NCI-H1436 treated with DMSO at 0.1 percent for 48 hours (cell line): ENCODE measurements around the gene SLC8A1.

Experiments used
- DNase-seq: peaks from one replicate; lab custom pipeline; 2025; lab: John Stamatoyannopoulos, UW

Gene SLC8A1

DNA sequence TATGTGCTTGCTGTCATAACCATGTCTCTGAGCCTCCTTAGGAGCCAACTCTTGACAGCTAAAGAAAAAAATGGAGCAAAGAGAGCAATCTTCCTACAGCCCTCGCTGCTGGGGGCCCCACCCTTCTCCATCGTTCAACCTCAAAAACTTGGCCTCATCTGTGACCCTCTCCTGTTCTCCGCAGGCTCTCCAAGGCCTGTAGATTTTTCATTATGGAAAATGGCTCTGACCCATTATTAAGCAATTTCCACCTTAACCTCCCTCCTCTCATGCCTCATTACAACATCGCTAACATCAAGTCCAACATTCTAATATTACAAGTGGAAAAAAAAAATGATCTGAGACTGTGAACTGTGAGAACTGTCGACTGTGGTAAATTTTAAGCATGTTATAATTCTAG lies 98.7 kb downstream of the SLC8A1 start:
- DNase-seq, result no peak

DNA sequence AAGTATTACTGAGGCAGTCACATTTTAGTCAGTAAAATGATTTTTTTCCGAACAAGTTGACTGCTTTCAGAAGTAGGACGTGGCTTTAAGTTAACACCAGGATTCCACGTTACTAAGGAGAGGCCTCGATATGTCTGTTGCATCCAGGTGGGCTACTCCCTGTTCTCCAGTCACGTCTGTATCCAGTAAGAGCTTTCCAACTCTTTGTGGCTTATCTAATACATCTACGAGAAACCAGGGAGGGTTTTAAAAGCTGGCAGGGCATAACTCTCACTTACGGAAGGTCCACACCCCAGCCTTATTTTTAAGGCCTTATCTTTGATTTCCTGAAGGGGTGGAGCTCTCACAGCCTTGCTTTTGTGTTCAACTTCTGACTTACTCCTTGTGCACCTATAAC lies 99.2 kb downstream of the SLC8A1 start:
- no peak for DNase-seq

DNA sequence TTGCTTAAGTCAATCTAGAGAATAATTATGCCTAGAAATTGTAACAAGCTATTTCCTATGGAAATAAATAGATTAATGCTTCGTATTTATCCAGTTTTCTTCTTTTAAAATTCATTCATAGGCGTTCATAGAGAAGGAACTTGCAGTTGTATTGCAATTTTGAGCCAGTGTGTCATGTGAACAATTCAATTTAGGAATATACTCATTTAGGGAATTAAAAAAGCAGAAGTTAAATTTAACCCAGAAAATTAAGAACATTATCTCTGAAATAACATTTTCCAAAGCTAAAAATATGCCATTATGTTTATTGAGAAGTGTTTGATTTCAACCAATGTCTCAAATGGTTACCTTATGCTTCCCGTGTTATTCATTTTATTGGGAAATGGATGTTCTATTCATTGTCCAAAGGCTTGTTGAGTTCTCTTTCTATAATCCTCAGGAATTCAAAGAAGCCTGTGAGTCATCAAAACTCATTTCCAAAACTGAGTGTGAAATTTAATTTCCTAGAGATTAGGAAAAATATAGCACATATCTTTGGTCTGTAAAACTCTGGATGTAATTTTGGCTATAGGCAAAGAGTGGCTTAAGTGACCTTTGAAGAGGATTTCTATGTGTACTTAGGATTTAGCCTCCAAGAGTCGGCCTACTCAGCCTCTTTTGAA lies 99.7 kb downstream of the SLC8A1 start:
- no peak for DNase-seq

DNA sequence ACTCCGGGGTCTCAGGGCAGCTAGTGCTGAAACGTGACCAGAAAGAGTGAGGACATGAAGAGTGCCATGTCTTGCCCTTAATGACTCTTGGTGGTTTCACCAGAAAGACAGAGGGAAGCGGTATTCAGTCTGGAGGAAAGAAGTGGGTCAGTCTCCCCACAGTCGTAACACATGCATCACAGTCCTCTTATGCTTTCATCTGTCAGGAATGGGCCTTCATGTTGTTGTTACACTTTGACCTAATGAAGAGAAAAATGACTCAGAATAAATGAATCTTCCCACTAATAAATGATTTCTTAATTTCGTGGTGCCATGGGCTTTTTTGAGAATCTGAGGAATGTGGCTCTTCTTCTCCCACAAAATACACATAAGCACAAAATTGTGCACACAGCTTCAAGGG lies 103.2 kb downstream of the SLC8A1 start:
- no peak for DNase-seq

DNA sequence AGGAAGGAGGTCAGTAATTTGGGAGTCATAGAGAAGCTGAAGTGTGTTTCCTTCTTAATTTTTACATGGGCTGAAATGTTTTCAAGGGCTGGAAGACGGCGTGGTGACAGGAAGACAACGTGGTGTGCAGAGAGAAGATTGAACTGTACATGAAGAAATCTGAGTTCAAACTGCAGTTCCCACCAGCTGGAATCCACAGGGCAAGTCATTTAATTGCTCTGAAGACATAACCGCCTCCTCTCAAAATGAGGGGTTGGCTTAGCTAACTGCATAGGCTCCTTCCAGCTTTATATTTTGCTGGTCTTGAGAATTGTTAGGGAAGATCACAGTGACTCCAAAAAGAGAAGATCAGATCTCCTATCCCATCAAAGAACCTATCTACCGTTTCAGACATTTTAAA lies 103.9 kb downstream of the SLC8A1 start:
- DNase-seq, result no peak

DNA sequence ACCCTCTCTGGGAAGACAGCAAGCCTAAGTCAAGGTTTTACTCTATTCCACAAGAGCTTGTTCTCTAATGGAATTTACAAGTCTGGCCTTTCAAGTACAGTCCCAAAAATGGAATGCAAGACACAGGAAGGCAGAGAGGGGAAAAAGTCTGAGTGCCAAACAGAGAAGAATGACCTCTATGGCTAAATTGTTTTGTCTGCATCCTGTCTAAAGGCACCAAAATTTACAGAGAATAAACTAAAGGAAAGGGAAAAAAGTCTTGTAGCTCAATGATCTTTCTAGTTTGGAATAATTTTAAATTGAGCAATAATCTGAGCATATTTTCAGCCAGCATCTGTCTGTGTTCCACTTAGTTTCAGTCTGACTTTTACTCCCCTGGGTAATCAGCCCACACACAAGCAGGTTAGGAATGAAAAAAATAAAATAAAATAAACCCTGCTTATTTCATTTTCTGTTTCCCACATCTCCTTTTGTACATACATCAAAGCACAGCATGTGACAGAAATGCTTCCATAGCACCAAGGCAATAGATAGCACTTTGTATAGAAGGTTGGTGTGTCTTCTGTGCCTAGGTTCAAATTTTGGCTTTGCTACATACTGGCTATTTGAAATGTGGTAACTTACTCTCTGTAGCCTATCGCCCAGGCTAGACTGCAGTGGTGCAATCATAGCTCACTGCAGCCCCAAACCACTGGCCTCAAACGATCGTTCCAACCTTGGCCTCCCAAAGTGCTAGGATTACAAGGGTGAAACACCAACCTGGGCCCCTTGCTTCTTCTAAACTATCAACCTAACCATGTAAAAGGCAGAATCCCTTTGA lies 105.1 kb downstream of the SLC8A1 start:
- DNase-seq, result no peak

DNA sequence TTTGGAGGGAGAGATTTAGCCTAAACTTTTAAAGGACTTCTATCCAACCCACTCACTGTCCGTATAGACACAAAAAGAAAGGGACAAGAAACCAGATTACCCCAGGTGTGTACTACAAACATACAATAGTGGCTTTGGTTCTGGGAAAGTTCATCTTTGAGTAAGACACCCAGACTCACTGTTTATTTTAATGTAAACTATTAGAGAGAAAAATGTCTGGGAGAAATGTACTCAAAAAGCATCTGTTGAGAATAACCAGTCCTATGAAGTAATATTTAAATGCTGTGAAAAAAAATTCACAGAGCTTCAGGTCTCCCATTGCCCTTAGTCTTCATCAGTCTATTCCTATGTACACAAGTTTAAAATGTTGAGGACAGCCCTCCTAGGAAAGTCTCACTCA lies 107.5 kb downstream of the SLC8A1 start:
- no peak for DNase-seq

DNA sequence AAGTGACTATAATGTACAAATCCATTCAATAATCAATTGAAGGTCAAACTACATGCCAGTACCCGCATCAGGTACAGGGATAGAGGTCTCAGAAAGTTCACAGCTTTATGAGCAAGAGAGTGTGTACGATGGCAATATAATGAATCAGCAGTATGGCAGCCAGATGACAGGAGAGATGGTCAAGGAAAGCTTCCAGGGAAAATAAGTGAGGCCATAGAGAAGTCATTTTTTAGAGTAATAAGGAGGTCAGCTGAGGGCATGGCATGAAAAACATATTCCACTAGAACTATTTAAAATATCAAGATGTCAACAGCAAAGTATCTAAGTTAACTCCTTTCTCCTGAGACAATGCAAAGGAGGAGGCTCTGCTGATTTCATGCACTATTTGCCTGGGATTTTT lies 108.0 kb downstream of the SLC8A1 start:
- no peak for DNase-seq

DNA sequence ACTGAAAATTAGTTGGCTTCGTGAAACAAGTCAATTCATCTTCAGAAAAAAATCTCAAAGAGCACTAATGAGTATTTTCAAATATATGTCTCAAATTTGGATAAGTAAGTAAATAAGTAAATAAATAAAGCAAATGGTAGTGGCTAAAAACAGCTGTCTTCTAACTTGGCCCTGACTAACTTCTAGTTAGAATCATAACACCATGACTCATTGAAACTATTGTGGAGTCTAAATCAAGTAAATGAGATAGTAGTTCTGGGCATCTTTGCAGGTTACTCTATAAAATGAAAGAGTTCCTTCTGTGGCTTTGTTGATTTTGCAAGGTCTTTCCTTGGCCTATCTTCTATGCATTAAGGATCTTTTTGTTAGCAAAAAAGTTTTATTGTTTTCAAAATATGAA lies 110.7 kb downstream of the SLC8A1 start:
- no peak for DNase-seq

DNA sequence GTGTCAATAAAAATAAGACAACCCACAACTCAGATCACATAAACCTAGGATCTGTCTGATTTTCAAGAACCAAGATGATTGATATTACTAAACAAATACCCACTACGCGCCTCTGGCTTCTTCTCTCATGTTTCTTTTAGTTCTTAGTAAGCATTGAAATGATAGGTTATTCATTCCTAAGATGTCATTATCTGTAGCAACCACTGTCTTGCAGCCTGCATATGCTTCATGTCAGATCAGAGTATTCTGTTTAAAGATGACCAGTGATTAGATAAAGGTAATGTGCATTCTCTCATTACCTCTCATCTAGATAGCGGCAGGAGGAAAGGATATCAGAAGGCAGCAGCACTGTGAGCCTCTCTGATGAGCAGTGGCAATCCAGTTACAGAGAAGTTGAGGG lies 112.9 kb downstream of the SLC8A1 start:
- DNase-seq, result no peak

DNA sequence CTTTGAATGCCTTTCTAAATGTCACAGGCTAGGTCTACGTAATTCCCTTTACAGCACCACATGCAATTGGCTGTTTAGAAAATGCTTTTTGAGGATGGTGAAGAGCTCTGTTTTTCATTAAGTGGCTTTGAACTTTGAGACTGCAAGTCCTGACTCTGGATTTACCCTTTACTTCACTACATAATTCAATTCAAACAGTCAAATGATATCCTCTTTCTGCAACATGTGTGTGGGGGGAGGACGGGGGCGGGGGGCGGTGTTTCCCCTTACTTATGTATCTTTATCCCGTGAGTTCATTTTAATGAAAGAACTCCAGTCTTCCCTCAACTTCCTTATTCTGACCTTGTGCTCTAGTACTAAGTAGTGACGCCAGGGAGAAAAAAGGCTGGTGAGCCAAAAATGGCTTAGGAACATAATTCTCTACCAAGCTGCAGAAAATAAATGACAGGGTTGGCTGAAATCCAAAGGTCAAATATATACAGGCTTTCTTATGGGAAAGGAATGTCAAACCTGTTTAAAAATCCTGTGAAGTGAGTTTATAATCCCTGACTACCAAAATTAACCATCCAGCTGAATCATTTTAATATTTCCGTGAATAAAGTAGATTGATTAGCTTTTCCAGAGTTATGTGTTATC lies 119.6 kb downstream of the SLC8A1 start:
- no peak for DNase-seq

DNA sequence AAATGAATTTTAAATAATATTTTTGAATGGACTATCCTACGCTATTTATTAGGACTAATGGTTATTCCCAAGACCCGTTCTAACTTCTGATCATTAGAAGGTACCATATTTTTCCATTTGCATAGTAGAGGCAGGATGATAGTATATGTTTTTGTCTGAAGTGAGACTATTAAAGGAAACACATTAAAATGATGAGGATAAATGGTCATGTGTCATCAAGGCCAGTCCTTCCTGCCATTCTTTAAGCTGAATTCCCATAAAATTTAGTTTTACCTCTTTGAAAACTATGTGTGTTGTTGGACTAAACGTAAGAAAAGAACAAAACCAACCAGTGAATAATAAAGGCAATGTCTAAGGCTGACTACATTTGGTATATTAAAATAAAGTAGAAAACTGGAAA lies 121.8 kb downstream of the SLC8A1 start:
- DNase-seq, result no peak

DNA sequence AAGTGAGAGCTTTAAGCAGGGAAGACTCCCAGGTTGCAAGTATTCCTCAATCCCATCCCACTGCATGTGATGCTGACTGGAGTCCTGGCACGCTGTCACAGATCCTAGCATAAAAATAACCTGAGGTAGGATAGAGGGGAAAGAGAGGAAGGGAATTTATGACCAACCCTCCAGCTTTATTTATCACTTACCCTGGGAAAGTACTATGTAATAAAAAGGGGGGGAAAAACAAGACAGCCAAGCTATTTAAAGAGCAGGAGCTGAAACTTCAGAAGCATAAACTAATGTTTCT lies 122.2 kb downstream of the SLC8A1 start:
- DNase-seq, result no peak

DNA sequence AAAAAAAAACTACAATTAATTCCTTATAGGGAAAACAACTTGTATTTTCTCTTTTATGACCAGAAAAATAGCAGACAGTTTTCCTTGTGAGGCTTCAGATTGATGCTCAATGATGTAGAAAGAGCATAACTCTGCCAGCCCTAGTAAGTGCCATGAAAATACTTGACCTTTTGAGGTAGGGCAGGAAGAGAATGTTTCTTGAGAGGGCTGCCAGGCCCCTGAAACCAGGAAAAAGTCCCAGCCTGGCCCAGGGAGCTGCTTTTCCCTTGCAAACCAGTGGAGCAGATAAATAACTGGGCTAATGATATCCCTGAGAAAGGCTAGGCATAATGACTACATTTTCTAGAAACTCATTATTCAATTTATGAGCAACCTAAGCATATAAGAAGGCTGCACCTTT lies 126.8 kb downstream of the SLC8A1 start:
- no peak for DNase-seq

DNA sequence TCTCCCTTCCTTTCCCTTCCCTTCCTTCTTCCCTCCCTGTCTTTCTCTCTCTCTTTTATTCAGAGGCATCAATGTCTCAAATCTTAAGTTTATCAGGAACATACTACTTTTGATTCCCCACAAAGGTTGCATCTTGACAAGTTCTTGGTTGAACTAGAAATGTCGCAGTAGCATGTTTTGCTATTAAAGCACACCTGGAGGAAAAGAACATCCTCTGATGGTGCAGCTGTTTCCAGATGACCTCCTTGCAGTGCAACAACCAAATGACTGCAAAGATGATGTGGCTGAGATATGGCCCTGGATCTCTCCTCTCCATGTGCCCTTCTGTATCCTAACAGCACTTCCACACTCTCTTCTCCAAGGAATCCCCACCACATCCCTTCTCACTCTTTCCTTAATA lies 127.2 kb downstream of the SLC8A1 start:
- no peak for DNase-seq

DNA sequence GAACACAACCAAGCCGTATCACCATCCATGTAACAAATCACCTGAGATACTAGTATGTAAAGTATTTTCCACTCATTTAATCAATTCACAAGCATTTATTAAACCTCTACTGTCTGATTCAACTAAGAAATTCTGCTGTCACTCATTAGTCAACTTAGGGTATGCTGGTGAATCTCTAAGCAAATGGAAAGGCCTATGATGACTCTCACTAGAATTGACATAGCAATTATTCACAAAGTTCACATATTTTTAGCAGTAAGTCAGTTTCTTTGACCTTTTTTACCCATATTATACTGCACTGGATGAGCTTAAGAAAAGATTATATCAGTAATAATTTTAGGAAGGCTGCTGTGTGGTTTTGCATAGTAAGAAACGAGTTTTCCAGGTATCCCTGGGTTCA lies 130.1 kb downstream of the SLC8A1 start:
- DNase-seq, result no peak

DNA sequence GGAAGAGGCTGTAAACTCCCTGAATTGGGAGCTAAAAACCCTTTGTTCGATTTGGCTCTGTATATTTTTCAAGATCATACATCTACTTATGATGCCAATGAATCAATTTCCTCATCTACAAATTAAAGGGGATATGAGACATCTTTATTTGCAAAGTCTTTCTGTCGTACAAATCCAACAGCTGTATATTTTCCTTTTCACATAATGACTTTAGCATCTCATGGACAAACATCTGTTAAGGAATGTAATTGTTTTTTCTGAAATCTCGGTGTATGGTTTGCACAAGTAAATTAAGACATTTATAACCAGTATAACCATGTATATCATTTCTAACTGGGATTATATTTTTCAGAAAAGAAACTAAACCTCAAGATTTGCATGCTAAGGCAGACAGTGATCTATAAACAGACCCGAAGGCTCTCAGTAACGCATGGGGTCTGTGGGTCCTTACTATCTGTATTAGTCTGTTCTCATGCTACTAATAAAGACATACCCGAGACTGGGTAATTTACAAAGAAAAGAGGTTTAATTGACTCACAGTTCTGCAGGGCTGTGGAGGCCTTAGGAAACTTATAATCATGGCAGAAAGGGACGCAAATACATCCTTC lies 130.8 kb downstream of the SLC8A1 start:
- no peak for DNase-seq

DNA sequence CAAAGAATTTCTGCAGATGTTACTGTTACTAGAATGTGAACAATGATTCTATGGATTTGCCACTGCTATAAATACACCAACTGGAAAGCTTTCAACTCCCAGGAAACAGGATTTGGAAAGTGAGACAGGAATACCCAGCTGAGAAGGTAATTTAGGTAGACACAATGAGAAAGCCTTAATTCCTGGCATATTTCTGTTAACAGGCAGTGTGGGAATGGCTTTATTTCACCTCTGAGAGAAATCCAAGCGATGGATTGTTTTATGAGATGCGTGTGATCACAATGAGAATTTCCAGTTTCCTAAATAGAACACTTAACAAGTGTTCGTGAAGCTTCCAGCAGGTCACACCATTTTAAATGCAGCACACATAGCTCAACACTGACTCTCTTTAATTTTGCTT lies 133.0 kb downstream of the SLC8A1 start:
- no peak for DNase-seq

DNA sequence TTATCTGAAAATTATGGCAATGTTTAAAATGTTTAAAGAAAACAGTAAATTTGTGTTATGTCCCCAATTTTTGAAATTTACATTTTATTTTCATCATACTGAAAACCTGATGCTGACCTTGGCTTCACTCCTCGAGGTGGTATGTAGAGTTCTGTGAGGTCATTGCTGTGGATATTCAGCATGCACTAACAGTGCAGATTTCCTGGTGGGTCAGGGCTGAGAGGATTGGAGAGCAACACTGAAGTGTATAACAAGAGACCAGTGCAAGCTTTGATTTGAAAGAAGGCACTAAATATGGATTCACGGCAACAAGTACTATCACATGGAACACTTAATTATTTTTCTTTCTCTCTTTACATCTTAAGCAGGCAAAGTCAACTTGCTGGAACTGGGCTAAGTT lies 134.1 kb downstream of the SLC8A1 start:
- DNase-seq, result no peak

DNA sequence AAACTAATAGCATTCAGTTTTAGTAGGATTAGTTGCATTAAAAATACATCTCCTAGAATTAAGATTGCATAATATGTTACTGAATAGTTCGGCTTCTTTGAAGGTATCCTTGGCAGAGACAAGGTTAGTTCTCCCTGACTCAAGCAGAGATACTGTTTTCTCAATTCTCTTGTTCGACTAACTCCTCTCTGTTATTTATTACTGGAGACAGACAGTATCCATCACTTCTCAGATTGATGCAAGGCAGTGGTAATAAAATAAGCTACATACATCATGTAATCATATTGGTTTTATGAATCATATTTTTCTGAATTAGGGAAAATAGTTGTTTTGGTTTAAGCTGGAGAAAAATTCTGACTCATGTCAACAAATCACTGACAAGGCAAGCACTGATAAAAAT lies 134.8 kb downstream of the SLC8A1 start:
- DNase-seq, result no peak

DNA sequence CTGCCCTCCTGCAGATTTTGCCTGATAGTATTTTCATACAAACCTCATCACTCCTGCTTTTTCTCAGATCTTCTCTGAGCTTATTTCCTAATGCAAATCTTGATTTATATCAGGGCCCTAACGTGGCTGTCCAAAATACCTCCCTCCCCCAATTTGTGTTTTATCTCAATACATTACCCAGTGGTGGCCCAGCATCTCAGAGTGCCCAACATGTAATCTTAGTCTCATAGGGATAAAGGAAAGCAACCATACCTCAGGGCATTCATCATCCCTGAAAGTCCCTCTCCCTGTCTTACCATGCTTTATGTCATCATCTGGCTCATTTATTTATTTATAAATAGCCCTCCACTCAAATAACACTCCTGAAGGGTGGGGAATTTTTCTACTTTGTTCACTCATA lies 135.3 kb downstream of the SLC8A1 start:
- no peak for DNase-seq

DNA sequence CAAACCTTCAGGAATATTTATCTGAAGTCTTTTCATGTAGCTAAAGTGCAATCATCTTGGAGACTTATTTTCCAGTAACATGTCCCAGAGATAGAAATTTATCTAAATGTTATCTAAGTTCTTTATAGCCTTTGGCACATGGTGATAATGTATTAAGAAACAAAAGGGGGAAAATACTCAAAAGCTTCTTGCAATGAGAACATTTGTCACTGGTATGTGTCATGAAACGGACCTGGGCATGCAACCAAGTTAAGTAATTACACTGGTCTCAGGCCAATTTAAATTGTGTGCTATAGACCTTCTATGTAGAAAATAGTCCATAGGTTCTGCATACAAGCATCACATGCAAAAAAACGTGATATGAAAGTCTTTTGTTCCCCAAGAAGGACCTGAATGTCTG lies 136.2 kb downstream of the SLC8A1 start:
- no peak for DNase-seq

DNA sequence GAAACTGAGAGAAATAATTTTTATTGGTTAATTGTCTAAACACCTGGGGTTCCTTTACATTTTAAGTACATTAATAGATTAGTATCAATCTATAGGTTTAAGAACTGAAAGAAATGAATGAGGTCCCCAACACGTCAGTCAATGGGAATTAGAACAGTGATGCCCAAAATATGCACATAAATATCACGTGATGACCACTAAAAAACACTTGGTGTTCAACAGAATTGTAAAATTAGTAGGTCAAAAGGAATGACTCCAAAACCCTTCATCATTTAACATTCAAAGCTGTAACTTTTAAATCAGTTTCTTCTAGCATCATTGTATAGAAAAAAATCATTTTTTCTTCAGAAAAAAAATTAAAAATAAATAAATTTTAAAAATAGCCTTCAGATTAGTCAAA lies 140.9 kb downstream of the SLC8A1 start:
- DNase-seq, result no peak
